CD4-positive, alpha-beta T cell (primary cell): ENCODE measurements around the gene DUSP19. TPM values are rescaled to one million over a fixed set of nuclear protein-coding genes. Genes with fewer than 3 reads are reported as not detected.

Experiments
- ATAC-seq: fragments of 200-7000 bp; cut with Tn5 transposase; one replicate; pipeline ENCODE4 v1.10.0; 2022; ENCODE audit warnings: mild to moderate bottlenecking; ENCODE audit not compliant: poor library complexity
- CTCF ChIA-PET: fragments of 350-600 bp; sonication (Branson Sonifier 250); formaldehyde crosslinking; loops from one replicate; lab custom pipeline; 2021; ENCODE audit warnings: antibody characterized with exemption, inconsistent platforms; lab: Charles Lee
- POLR2A ChIA-PET: fragments of 350-600 bp; sonication (Branson Sonifier 250); formaldehyde crosslinking; loops from one replicate; lab custom pipeline; 2021; ENCODE audit warnings: antibody characterized with exemption, inconsistent platforms; lab: Charles Lee
- DNase-seq, 14 experiments: peaks; one replicate each; pipeline ENCODE4 v3.0.0-alpha.2; 2013 to 2020; ENCODE audit warnings: mixed read lengths in 2 of 14
- H3K27ac ChIP-seq, 2 donors: one replicate each; pipeline versions ENCODE4 v1.5.1 to v1.7.0; 2013; ENCODE audit warnings: low read length in 2 of 2, low read depth in 1 of 2, mild to moderate bottlenecking in 1 of 2
- H3K27me3 ChIP-seq, 2 experiments: 1 replicate in 1 of 2; 2 replicates in 1 of 2; pipeline versions ENCODE4 v1.6.1 to v1.7.0; 2013; ENCODE audit warnings: low read length in 2 of 2, control low read depth in 1 of 2, mild to moderate bottlenecking in 1 of 2, moderate library complexity in 1 of 2; ENCODE audit not compliant: insufficient read depth in 2 of 2, control insufficient read depth in 1 of 2
- H3K36me3 ChIP-seq: one replicate; pipeline ENCODE4 v1.6.1; 2013; ENCODE audit warnings: low read length, control low read depth; ENCODE audit not compliant: insufficient read depth
- H3K4me1 ChIP-seq: one replicate; pipeline ENCODE4 v1.6.1; 2013; ENCODE audit warnings: low read length, control low read depth; ENCODE audit not compliant: insufficient read depth
- H3K4me3 ChIP-seq: one replicate; pipeline ENCODE4 v1.5.1; 2013; ENCODE audit warnings: mild to moderate bottlenecking, low read length, moderate library complexity
- H3K9me3 ChIP-seq, 2 experiments: 1 replicate in 1 of 2; 2 replicates in 1 of 2; pipeline versions ENCODE4 v1.6.1 to v1.7.0; 2013; ENCODE audit warnings: low read length in 2 of 2, mild to moderate bottlenecking in 2 of 2, control low read depth in 1 of 2, moderate library complexity in 1 of 2; ENCODE audit not compliant: control insufficient read depth in 1 of 2, insufficient read depth in 1 of 2
- H3K27ac Mint-ChIP-seq: one replicate; pipeline ENCODE4 v1.8.0; 2020; ENCODE audit warnings: mixed read lengths
- H3K27me3 Mint-ChIP-seq: one replicate; pipeline ENCODE4 v1.8.0; 2021; ENCODE audit warnings: mixed read lengths
- H3K36me3 Mint-ChIP-seq: one replicate; pipeline ENCODE4 v1.8.0; 2021; ENCODE audit warnings: low read depth, mixed read lengths
- H3K4me1 Mint-ChIP-seq: one replicate; pipeline ENCODE4 v1.8.0; 2021; ENCODE audit warnings: low read depth, mixed read lengths
- H3K4me3 Mint-ChIP-seq: one replicate; pipeline ENCODE4 v1.8.0; 2020; ENCODE audit warnings: mild to moderate bottlenecking, mixed read lengths
- H3K9me3 Mint-ChIP-seq: one replicate; pipeline ENCODE4 v1.8.0; 2020; ENCODE audit warnings: mixed read lengths
- CTCF ChIP-seq: fragments of 200-600 bp; IDR thresholded peaks from one replicate; pipeline ENCODE4 v1.8.0; 2022; ENCODE audit warnings: antibody characterized with exemption, mild to moderate bottlenecking
- intact Hi-C, 2 experiments: fragments of 100-400 bp; cut with DNase I in 1 of 2; cut with micrococcal nuclease in 1 of 2; formaldehyde crosslinking; loops; one replicate each; pipeline versions ENCODE4 v1.15.1 to v1.9.0; 2023 to 2025; cut with DNase I, micrococcal nuclease
- total RNA-seq, 174 experiments: library from RNA in 2 of 174; stranded (reverse) in 2 of 174; gene quantifications; one replicate each; pipeline ENCODE4 v1.2.3 and lab custom pipeline; 2021 to 2026

Gene DUSP19
- total RNA-seq, 2 experiments from 2014 or later, result 0.14 to 0.50 TPM

DNA sequence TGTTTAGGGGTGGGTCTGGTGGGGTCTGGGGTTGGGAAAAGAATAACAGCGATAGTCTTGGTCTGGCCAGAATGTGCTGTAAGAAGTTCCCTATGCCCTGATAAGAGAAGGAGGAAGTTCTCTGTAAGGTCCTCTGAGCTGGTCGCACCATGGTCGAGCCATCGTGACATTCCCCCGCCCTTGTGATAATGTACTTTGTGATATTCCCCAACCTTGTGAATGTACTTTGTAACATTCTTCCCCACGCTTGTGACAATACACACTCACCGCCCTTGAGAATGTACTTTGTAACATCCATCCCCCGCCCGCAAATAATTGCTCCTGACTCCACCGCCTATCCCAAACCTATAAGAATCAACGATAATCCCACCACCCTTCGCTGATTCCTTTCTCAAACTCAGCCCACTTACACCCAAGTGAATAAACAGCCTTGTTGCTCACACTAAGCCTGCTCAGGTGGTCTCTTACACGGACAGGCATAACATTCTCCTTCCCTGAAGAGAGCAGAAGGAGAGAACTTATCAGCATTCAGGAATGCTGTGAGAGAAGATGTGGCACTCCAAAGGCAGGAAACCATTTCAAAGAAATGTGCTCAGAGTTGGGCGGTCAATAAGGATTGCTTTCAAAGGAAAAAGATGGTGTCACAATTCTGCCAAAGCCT is 17.8 kb upstream of the DUSP19 start:
- Mint-ChIP-seq H3K27ac (no peak overlapping the region), H3K36me3 (no peaks in the 10 kb centered on the region), H3K4me3 (no peak overlapping the region), H3K27me3 (peaks cover 44% of the 10 kb centered on the region), H3K4me1 (no peaks in the 10 kb centered on the region), H3K9me3 (no peaks in the 10 kb centered on the region)
- Histone ChIP-seq H3K4me3 (no peak overlapping the region), H3K27ac (no peak overlapping the region), H3K9me3 (no peaks in the 10 kb centered on the region), H3K36me3 (no peaks in the 10 kb centered on the region), H3K27me3 (peaks cover 2 to 4% of the 10 kb centered on the region in 2 experiments), H3K4me1 (no peaks in the 10 kb centered on the region)
- ATAC-seq, result no peak
- CTCF ChIA-PET, result no interaction called here
- no peak for DNase-seq
- TF ChIP-seq CTCF, result no peak
- POLR2A ChIA-PET, result interaction anchor here (0.6 kb wide), 1 partner anchor 60 kb away, joined by 3 read pairs; no protein-coding TSS in a partner anchor
- intact Hi-C loops, result no loop called here

DNA sequence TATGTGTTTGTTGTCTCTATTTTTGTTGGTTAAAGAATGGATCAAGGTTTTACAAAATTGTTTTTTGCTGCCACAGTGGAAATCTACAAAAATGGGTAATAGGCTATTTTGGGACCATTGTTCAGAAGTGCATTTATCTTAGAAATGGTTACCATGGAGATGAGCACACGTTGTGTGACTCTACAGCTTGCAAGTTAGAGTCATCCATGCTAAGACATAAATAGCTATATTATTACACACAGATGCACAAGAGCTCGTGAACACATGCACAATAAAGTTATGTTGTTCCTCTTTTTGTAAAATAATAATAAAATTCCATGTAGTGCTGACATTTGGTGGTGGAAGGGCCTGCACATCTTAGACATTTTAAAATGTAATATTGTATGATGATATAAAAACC is 15.5 kb upstream of the DUSP19 start:
- H3K27me3 Mint-ChIP-seq, result peaks cover 37% of the 10 kb centered on the region
- CTCF ChIA-PET, result no interaction called here
- intact Hi-C loops, result no loop called here

DNA sequence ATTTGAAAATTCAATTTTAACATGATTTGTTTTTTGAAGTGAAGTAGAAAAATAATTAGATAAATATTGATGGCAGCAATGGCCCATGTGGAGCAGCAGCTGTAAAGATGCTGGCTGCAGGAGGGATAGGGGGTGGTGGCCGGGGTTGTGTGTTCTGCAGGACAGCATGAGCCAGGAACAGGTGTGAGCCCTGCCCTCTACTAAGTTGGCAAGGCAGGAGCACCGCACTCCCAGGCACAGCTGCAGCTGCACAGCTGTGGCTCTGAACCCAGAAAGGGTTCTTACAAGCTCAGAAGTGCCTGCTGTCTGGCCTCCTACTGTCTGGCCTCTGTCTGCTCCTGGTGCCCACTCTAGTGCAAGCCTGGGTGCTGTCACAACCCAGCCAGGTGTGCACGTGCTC is 10.0 kb upstream of the DUSP19 start:
- Mint-ChIP-seq H3K27ac (no peak overlapping the region), H3K9me3 (no peaks in the 10 kb centered on the region), H3K4me3 (no peak overlapping the region), H3K4me1 (no peaks in the 10 kb centered on the region), H3K36me3 (no peaks in the 10 kb centered on the region), H3K27me3 (peaks cover 28% of the 10 kb centered on the region)
- peaks cover 0 to 11% of the 10 kb centered on the region in 2 experiments for H3K9me3 ChIP-seq
- H3K4me1 ChIP-seq, result no peaks in the 10 kb centered on the region
- TF ChIP-seq CTCF, result no peak
- POLR2A ChIA-PET, result interaction anchor here (1.1 kb wide), 1 partner anchor 352 kb away, joined by 3 read pairs; no protein-coding TSS in a partner anchor
- intact Hi-C loops, result no loop called here
- no peak overlapping the region for H3K4me3 ChIP-seq
- H3K36me3 ChIP-seq, result no peaks in the 10 kb centered on the region
- no peaks in the 10 kb centered on the region for H3K27me3 ChIP-seq
- CTCF ChIA-PET, result no interaction called here
- no peak for ATAC-seq
- DNase-seq, result no peak
- no peak overlapping the region for H3K27ac ChIP-seq

More for the DNA sequence above, 15.5 kb upstream of the DUSP19 start:
- Histone ChIP-seq H3K4me1 (no peaks in the 10 kb centered on the region), H3K9me3 (no peaks in the 10 kb centered on the region), H3K36me3 (no peaks in the 10 kb centered on the region), H3K27ac (no peak overlapping the region), H3K27me3 (peaks cover 2 to 4% of the 10 kb centered on the region in 2 experiments), H3K4me3 (no peak overlapping the region)
- no peak for ATAC-seq
- no peaks in the 10 kb centered on the region for H3K4me1 Mint-ChIP-seq
- POLR2A ChIA-PET, result no interaction called here
- no peaks in the 10 kb centered on the region for H3K9me3 Mint-ChIP-seq
- DNase-seq, result no peak
- no peaks in the 10 kb centered on the region for H3K36me3 Mint-ChIP-seq
- no peak overlapping the region for H3K27ac Mint-ChIP-seq
- no peak overlapping the region for H3K4me3 Mint-ChIP-seq
- TF ChIP-seq CTCF, result no peak
